A673 (cell line): ENCODE results near the gene VWDE.

Experiments
- CTCF ChIP-seq: fragments of 300-800, 200-600 bp; sonication (generic); conservative IDR thresholded peaks from 2 replicates; pipeline ENCODE4 v1.5.1; 2017; ENCODE audit warnings: low read depth, mild to moderate bottlenecking, antibody characterized with exemption, low read length, moderate library complexity, mixed read lengths
- EZH2 ChIP-seq: fragments of 200-600 bp; sonication (generic); IDR thresholded peaks from 2 replicates; pipeline ENCODE4 v1.6.1; 2017; ENCODE audit warnings: borderline replicate concordance, low read depth, mild to moderate bottlenecking, mixed read lengths, antibody characterized with exemption, low read length; ENCODE audit not compliant: poor library complexity, severe bottlenecking

- TF ChIP-seq CTCF (no peak), EZH2 (no peak)
These were observed 20.3 kb downstream of the VWDE start for GRCh38 chr7:12383377-12383776.
